ENCODE data around the gene TENM3. TPM values are rescaled to one million over a fixed set of nuclear protein-coding genes. Genes with fewer than 3 reads are reported as not detected.

Gene TENM3
- total RNA-seq, 1 donor from 2014 or later = 2.8 TPM

GRCh38 chr4:182775075-182775474, 531.9 kb downstream of the TENM3 start:
- Histone ChIP-seq H3K27ac (no peak overlapping the region), H3K27me3 (no peaks in the 10 kb centered on the region), H3K36me3 (no peaks in the 10 kb centered on the region), H3K4me1 (no peaks in the 10 kb centered on the region), H3K4me3 (no peak overlapping the region), H3K9me3 (no peaks in the 10 kb centered on the region)
- no peak for DNase-seq (ENCODE audit: low spot score in 2 of 2)
- intact Hi-C loops (cut with DNase I) = no loop called here
- TF ChIP-seq CTCF (IDR thresholded peaks at IDR 0.05) = no peak

GRCh38 chr4:182776376-182777105, 533.3 kb downstream of the TENM3 start:
- H3K9me3 ChIP-seq = no peaks in the 10 kb centered on the region
- H3K27ac ChIP-seq = no peak overlapping the region
- no peak overlapping the region for H3K4me3 ChIP-seq
- no peaks in the 10 kb centered on the region for H3K4me1 ChIP-seq
- intact Hi-C loops (cut with DNase I) = no loop called here
- DNase-seq (ENCODE audit: low spot score in 2 of 2) = no peak
- no peaks in the 10 kb centered on the region for H3K36me3 ChIP-seq
- H3K27me3 ChIP-seq = no peaks in the 10 kb centered on the region
- no peak for TF ChIP-seq CTCF (IDR thresholded peaks at IDR 0.05)

GRCh38 chr4:182778222-182778982, 535.2 kb downstream of the TENM3 start:
- intact Hi-C loops (cut with DNase I) = no loop called here
- no peaks in the 10 kb centered on the region for H3K9me3 ChIP-seq
- TF ChIP-seq CTCF (IDR thresholded peaks at IDR 0.05) = no peak
- no peak overlapping the region for H3K27ac ChIP-seq
- H3K36me3 ChIP-seq = no peaks in the 10 kb centered on the region
- H3K27me3 ChIP-seq = no peaks in the 10 kb centered on the region
- H3K4me3 ChIP-seq = no peak overlapping the region
- H3K4me1 ChIP-seq = no peaks in the 10 kb centered on the region
- no peak for DNase-seq (ENCODE audit: low spot score in 2 of 2)

DNA sequence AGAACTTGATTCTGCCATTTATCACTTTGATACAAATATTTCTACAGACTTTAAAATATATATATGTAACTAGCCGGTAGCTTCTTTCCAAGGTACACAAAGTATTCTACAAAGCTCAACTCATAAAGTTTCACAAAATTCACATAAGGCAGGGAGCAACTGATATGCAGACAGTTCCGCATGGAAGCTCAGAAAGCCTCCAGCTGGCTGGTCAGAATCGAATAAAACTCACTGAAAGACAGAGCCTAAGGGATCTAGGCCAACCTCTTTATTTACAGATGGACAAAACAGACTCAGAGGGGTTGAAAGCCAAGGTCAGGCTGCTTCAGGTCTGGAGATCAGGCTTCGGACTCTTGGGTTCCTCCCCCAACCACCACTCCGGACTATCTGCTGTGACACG, 543.8 kb downstream of the TENM3 start:
- no peak overlapping the region for H3K27ac ChIP-seq
- H3K27me3 ChIP-seq = no peaks in the 10 kb centered on the region
- no peak overlapping the region for H3K4me3 ChIP-seq
- intact Hi-C loops (cut with DNase I) = no loop called here
- DNase-seq (ENCODE audit: low spot score in 2 of 2) = no peak
- no peak for TF ChIP-seq CTCF (IDR thresholded peaks at IDR 0.05)
- no peaks in the 10 kb centered on the region for H3K36me3 ChIP-seq
- no peaks in the 10 kb centered on the region for H3K9me3 ChIP-seq
- no peaks in the 10 kb centered on the region for H3K4me1 ChIP-seq

- no peak for TF ChIP-seq CTCF (IDR thresholded peaks at IDR 0.05)
- H3K4me3 ChIP-seq = no peak overlapping the region
- no peak overlapping the region for H3K27ac ChIP-seq
- no peak for DNase-seq (ENCODE audit: low spot score in 2 of 2)
- H3K27me3 ChIP-seq = no peaks in the 10 kb centered on the region
- no peaks in the 10 kb centered on the region for H3K4me1 ChIP-seq
- intact Hi-C loops (cut with DNase I) = no loop called here
- no peaks in the 10 kb centered on the region for H3K36me3 ChIP-seq
- H3K9me3 ChIP-seq = no peaks in the 10 kb centered on the region
Observed at GRCh38 chr4:182788201-182788600, 545.0 kb downstream of the TENM3 start.

Data from ascending aorta (tissue), 2 donors.